Panc1 (cell line): Measurements from ENCODE around the gene SRCAP. TPM values are rescaled to one million over a fixed set of nuclear protein-coding genes. Genes with fewer than 3 reads are reported as not detected.

Experiments used
- ATAC-seq: fragments of 200-7000 bp; cut with Tn5 transposase; 2 replicates; pipeline ENCODE4 v1.9.1; 2020; ENCODE audit warnings: mild to moderate bottlenecking, moderate library complexity
- BruUV-seq: library from RNA; stranded (reverse); fragments of 400-500 nt; replicated peaks from 2 replicates; lab custom pipeline; 2021; lab: Mats Ljungman, UMichigan
- CTCF ChIA-PET: fragments of 300-600 bp; sonication (Branson Sonifier 250); formaldehyde crosslinking; loops from one replicate; lab custom pipeline; 2022; ENCODE audit warnings: antibody characterized with exemption; lab: Charles Lee
- POLR2A ChIA-PET: fragments of 300-600 bp; sonication (Branson Sonifier 250); formaldehyde crosslinking; loops from one replicate; lab custom pipeline; 2022; ENCODE audit warnings: antibody characterized with exemption; lab: Charles Lee
- DNase-seq: peaks from one replicate; pipeline ENCODE4 v3.0.0-alpha.2; 2010; ENCODE audit warnings: low read depth, low spot score
- H3K27ac ChIP-seq: 2 replicates; pipeline ENCODE4 v1.5.1; 2011; ENCODE audit warnings: mild to moderate bottlenecking, low read length, inconsistent platforms
- H3K27me3 ChIP-seq: fragments of 200-500 bp; sonication (Bioruptor generic); 2 replicates; pipeline ENCODE4 v1.6.0; 2014; ENCODE audit warnings: low read length, inconsistent platforms; ENCODE audit not compliant: control insufficient read depth, insufficient read depth
- H3K36me3 ChIP-seq: fragments of 200-500 bp; sonication (Bioruptor generic); 2 replicates; pipeline ENCODE4 v1.5.1; 2014; ENCODE audit warnings: inconsistent platforms, mild to moderate bottlenecking, low read length, moderate library complexity; ENCODE audit not compliant: control insufficient read depth, insufficient read depth
- H3K4me1 ChIP-seq: 2 replicates; pipeline ENCODE4 v1.5.1; 2011; ENCODE audit warnings: inconsistent platforms, mild to moderate bottlenecking, low read length, moderate library complexity; ENCODE audit not compliant: control insufficient read depth, insufficient read depth
- H3K4me3 ChIP-seq, 2 experiments: 2 replicates each; pipeline ENCODE4 v1.5.1; 2011 to 2012; ENCODE audit warnings: low read depth in 2 of 2, low read length in 2 of 2, mild to moderate bottlenecking in 2 of 2, inconsistent platforms in 1 of 2, moderate library complexity in 1 of 2
- H3K9me3 ChIP-seq: fragments of 200-500 bp; sonication (Bioruptor generic); 2 replicates; pipeline ENCODE4 v1.5.1; 2014; ENCODE audit warnings: low read depth, mild to moderate bottlenecking, inconsistent platforms, low read length, moderate library complexity; ENCODE audit not compliant: control insufficient read depth, insufficient read depth
- POLR2AphosphoS5 ChIP-seq: IDR thresholded peaks from 2 replicates; pipeline ENCODE4 v1.6.1; 2012; ENCODE audit warnings: mild to moderate bottlenecking, low read depth, low read length, moderate library complexity
- SIN3A ChIP-seq: IDR thresholded peaks from 2 replicates; pipeline ENCODE4 v1.6.1; 2012; ENCODE audit warnings: low read depth, mild to moderate bottlenecking, low read length, moderate library complexity, borderline replicate concordance; ENCODE audit not compliant: insufficient read depth
- TCF7L2 ChIP-seq: IDR thresholded peaks from 2 replicates; pipeline ENCODE4 v1.6.1; 2011; ENCODE audit warnings: mild to moderate bottlenecking, low read depth, low read length, inconsistent platforms
- in situ Hi-C: cut with HindIII; loops from 2 replicates; pipeline ENCODE4 v1.10.0; 2016; ENCODE audit warnings: low sequenced_read_pairs, low pct_unique_long_range_greater_than_20kb
- intact Hi-C: fragments of 100-400 bp; cut with micrococcal nuclease; formaldehyde crosslinking; loops from one replicate; pipeline ENCODE4 v1.10.0; 2022; ENCODE audit not compliant: unreplicated experiment
- total RNA-seq: library from RNA; stranded (reverse); gene quantifications from one replicate; pipeline ENCODE4 v1.2.1, GENCODE V29; 2021; ENCODE audit not compliant: unreplicated experiment
- TF ChIP-seq, protein P1 (sequence below): fragments of 450-650 bp; IDR thresholded peaks from 2 replicates; pipeline ENCODE4 v1.5.1; 2017; ENCODE audit warnings: mild to moderate bottlenecking
- TF ChIP-seq, protein P2 (sequence below), 2 experiments: IDR thresholded peaks; 2 replicates each; pipeline ENCODE4 v1.6.1; 2011 to 2012; ENCODE audit warnings: low read depth in 2 of 2, control low read depth in 1 of 2, low read length in 1 of 2, mild to moderate bottlenecking in 1 of 2, moderate library complexity in 1 of 2; ENCODE audit not compliant: insufficient read depth in 1 of 2

The SRCAP gene
- total RNA-seq, 1 experiment from 2014 or later, result 73.6 TPM

GRCh38 chr16:30722916-30723315, 23.9 kb downstream of the SRCAP start:
- ATAC-seq (no peak), DNase-seq (no peak)
- H3K36me3 ChIP-seq, result peaks cover 30% of the 10 kb centered on the region
- POLR2A ChIA-PET, result no interaction called here
- H3K9me3 ChIP-seq, result no peaks in the 10 kb centered on the region
- in situ Hi-C loops (no loop called here), intact Hi-C loops (no loop called here)
- TF ChIP-seq, protein P1, sequence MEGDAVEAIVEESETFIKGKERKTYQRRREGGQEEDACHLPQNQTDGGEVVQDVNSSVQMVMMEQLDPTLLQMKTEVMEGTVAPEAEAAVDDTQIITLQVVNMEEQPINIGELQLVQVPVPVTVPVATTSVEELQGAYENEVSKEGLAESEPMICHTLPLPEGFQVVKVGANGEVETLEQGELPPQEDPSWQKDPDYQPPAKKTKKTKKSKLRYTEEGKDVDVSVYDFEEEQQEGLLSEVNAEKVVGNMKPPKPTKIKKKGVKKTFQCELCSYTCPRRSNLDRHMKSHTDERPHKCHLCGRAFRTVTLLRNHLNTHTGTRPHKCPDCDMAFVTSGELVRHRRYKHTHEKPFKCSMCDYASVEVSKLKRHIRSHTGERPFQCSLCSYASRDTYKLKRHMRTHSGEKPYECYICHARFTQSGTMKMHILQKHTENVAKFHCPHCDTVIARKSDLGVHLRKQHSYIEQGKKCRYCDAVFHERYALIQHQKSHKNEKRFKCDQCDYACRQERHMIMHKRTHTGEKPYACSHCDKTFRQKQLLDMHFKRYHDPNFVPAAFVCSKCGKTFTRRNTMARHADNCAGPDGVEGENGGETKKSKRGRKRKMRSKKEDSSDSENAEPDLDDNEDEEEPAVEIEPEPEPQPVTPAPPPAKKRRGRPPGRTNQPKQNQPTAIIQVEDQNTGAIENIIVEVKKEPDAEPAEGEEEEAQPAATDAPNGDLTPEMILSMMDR, result no peak
- TF ChIP-seq SIN3A (no peak), POLR2AphosphoS5 (no peak), TCF7L2 (no peak)
- TF ChIP-seq, protein P2, sequence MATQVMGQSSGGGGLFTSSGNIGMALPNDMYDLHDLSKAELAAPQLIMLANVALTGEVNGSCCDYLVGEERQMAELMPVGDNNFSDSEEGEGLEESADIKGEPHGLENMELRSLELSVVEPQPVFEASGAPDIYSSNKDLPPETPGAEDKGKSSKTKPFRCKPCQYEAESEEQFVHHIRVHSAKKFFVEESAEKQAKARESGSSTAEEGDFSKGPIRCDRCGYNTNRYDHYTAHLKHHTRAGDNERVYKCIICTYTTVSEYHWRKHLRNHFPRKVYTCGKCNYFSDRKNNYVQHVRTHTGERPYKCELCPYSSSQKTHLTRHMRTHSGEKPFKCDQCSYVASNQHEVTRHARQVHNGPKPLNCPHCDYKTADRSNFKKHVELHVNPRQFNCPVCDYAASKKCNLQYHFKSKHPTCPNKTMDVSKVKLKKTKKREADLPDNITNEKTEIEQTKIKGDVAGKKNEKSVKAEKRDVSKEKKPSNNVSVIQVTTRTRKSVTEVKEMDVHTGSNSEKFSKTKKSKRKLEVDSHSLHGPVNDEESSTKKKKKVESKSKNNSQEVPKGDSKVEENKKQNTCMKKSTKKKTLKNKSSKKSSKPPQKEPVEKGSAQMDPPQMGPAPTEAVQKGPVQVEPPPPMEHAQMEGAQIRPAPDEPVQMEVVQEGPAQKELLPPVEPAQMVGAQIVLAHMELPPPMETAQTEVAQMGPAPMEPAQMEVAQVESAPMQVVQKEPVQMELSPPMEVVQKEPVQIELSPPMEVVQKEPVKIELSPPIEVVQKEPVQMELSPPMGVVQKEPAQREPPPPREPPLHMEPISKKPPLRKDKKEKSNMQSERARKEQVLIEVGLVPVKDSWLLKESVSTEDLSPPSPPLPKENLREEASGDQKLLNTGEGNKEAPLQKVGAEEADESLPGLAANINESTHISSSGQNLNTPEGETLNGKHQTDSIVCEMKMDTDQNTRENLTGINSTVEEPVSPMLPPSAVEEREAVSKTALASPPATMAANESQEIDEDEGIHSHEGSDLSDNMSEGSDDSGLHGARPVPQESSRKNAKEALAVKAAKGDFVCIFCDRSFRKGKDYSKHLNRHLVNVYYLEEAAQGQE (IDR thresholded peaks at IDR 0.05; ENCODE audit: insufficient read depth in 1 of 2, low read depth in 2 of 2, low read length in 1 of 2), result no peak
- no peaks in the 10 kb centered on the region for H3K27me3 ChIP-seq
- H3K4me3 ChIP-seq, result no peak overlapping the region
- CTCF ChIA-PET, result no interaction called here
- no peaks in the 10 kb centered on the region for H3K4me1 ChIP-seq
- no peak overlapping the region for H3K27ac ChIP-seq
- BruUV-seq, result no TSS peak

- BruUV-seq, result TSS peak; percentile 7
- in situ Hi-C loops, result no loop called here
These were observed 24.9 kb downstream of the SRCAP start for GRCh38 chr16:30723725-30724355.

More at GRCh38 chr16:30723725-30724355, 24.9 kb downstream of the SRCAP start:
- no peaks in the 10 kb centered on the region for H3K27me3 ChIP-seq
- H3K36me3 ChIP-seq, result peaks cover 35% of the 10 kb centered on the region
- ATAC-seq, result no peak
- DNase-seq, result no peak
- H3K27ac ChIP-seq, result no peak overlapping the region
- CTCF ChIA-PET, result no interaction called here
- H3K4me1 ChIP-seq, result no peaks in the 10 kb centered on the region
- no peak overlapping the region for H3K4me3 ChIP-seq
- TF ChIP-seq, protein P2 (IDR thresholded peaks at IDR 0.05; ENCODE audit: insufficient read depth in 1 of 2, low read depth in 2 of 2, low read length in 1 of 2), result no peak
- TF ChIP-seq SIN3A, result no peak
- no peak for TF ChIP-seq POLR2AphosphoS5
- no peak for TF ChIP-seq TCF7L2
- TF ChIP-seq, protein P1, result no peak
- POLR2A ChIA-PET, result no interaction called here
- H3K9me3 ChIP-seq, result no peaks in the 10 kb centered on the region
- intact Hi-C loops, result no loop called here
